GM10248 (cell line): ENCODE results near the gene LDLRAD4.
A peak's percentile ranks its signal among the peaks of the same experiment; 100 is the strongest.
"Not testable (repeated sequence)": the region's sequence is repeated elsewhere in the genome, so short reads cannot be mapped to it uniquely, and the experiment has no call there.

ENCODE experiments used
- CTCF ChIA-PET: fragments of 300-600 bp; sonication (Branson Sonifier 250); formaldehyde crosslinking; extraction: SDS; loops from one replicate; lab custom pipeline; 2021; ENCODE audit warnings: antibody characterized with exemption; lab: Yijun Ruan, JAX
- POLR2A ChIA-PET: fragments of 350-650 bp; sonication (Branson Sonifier 250); formaldehyde crosslinking; extraction: SDS; loops from one replicate; lab custom pipeline; 2020; ENCODE audit warnings: antibody characterized with exemption; lab: Yijun Ruan, JAX
- DNase-seq: peaks from one replicate; pipeline ENCODE4 v3.0.0; 2012; ENCODE audit errors: extremely low spot score
- TF ChIP-seq, protein P1 (sequence below): IDR thresholded peaks from 2 replicates; pipeline ENCODE4 v1.5.1; 2012; ENCODE audit warnings: mild to moderate bottlenecking, low read depth; ENCODE audit errors: extremely low read depth, missing control alignments, control extremely low read depth

The LDLRAD4 gene

DNA sequence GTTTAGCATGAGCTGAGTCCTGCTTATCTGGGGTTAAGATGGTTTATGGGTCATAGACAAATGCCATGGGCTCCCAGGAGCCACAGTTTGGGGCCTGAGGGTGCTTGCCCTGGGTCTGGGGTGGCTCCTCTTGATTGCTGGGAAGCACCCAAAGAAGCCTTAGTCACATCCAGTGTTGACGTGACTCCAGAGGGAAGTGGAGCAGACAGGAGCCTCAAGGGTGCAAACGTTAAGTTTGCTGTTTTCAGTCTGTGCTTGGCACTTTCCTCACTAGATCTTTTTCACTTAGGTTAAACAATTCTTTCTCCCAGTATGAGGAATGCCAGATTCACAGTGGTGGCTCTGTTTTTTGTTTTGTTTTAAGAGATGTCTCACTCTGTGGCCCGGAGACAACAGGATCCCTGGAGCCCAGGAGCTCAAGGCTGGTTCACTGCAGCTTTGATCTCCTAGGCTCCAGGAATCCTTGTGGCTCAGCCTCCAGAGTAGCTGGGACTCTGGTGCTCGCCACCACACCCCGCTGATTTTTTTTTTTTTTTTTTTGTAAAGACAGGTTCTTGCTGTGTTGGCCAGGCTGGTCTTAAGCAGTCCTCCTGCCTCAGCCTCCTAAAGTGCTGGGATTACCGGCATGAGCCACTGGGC, 256.5 kb downstream of the LDLRAD4 start:
- no peak for DNase-seq
- ChIA-PET POLR2A (no interaction called here), CTCF (no interaction called here)
- TF ChIP-seq, protein P1, sequence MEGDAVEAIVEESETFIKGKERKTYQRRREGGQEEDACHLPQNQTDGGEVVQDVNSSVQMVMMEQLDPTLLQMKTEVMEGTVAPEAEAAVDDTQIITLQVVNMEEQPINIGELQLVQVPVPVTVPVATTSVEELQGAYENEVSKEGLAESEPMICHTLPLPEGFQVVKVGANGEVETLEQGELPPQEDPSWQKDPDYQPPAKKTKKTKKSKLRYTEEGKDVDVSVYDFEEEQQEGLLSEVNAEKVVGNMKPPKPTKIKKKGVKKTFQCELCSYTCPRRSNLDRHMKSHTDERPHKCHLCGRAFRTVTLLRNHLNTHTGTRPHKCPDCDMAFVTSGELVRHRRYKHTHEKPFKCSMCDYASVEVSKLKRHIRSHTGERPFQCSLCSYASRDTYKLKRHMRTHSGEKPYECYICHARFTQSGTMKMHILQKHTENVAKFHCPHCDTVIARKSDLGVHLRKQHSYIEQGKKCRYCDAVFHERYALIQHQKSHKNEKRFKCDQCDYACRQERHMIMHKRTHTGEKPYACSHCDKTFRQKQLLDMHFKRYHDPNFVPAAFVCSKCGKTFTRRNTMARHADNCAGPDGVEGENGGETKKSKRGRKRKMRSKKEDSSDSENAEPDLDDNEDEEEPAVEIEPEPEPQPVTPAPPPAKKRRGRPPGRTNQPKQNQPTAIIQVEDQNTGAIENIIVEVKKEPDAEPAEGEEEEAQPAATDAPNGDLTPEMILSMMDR, result no peak

DNA sequence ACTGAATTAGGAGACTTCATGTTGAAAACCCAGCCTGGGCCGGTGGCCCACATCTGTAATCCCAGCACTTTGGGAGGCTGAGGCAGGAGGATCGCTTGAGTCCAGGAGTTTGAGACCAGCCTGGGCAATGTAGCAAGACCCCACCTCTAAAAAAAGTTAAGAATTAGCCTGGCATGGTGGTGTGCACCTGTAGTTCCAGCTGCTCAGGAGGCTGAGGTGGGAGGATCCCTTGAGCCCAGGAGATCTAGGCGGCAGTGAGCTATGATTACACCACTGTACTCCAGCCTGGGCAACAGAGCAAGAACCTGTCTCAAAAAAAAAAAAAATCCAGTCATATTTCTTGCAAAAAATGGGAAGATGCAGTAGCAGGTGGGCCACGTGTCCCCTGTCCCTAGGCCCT, 257.8 kb downstream of the LDLRAD4 start:
- DNase-seq, POLR2A ChIA-PET, CTCF ChIA-PET: not testable (repeated sequence)

DNA sequence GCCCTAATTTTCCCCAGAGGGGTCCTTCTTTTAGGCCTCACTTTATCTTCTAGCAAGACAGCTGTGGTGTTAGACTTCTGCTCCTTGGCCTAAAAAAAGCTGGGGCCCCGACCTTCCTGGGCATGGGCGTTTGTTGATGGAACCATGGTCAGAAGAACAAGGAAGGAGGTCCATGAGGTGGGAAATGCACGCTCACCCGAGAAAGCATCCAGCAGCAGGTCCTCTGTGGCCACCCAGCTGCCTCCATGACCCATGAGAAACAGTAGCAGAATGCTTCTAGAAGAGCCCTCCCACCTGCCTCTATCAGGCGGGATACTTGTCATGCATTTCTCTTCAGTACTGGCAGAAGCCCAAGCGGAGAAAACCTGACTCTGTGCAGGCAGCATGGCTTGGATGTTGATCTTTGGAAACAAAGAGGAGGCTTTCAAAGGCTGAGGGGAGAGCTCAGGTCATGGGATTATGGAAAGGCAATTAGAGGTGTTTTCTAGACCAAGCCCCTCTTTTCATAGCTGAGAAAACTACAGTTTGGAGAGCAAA, 258.7 kb downstream of the LDLRAD4 start:
- no peak for DNase-seq
- ChIA-PET POLR2A (no interaction called here), CTCF (interaction anchor here (1.7 kb wide), 1 partner anchor 13 kb away, joined by 4 read pairs; no protein-coding TSS in a partner anchor)
- TF ChIP-seq, protein P1, result no peak

DNA sequence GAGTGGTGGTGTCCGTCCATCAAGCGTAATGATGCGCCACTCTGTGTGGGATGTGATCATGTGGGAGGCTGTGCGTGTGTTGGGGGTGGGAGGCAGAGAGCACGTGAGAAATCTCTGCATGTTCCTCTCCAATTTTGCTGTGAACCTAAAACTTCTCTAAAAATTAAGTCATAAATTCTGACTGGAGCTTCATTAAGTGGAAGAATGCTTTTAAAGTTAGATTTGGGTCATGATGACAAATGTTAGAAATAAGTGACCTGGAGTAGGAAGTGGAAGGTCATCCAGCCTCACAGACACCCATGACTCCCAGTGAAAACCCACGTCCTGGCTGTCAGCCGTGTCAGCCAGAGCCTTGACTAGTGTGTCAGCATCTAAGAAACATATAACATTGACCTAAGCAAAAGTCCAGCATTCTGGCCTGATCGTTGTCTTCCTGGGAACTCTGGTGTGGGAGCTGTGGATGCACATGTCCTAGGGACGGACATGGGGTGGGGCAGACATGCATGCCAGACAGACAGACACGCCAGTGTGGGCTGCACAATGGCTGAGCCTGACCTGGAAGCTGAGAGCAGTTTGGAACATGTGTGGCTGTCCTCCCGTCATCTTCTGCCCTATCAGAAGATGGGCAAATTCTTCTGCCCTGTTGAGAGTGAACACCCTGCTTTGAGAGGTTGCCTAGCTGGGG, 262.2 kb downstream of the LDLRAD4 start:
- ChIA-PET POLR2A (no interaction called here), CTCF (no interaction called here)
- no peak for DNase-seq
- TF ChIP-seq, protein P1, result no peak

DNA sequence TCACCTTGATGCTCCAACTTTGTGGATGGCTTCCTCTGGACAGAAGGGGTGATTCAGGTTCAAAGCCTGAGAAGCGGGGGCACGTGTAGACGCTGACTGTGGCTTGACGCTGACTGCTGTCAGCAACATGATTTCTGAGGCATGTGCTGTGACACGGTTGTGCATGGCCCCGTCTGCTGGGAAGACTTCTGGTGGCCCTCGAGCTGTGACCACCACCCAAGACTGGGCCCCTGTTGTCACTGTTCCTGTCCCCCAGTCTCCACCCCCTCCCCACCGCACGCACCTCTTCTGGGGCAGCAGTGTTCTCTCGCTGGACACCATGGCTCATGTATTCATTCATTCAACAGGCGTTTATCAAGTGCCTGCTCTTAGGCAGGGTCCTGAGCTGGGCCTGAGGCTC, 262.8 kb downstream of the LDLRAD4 start:
- TF ChIP-seq, protein P1, result no peak
- POLR2A ChIA-PET, result no interaction called here
- CTCF ChIA-PET, result no interaction called here
- DNase-seq, result no peak

DNA sequence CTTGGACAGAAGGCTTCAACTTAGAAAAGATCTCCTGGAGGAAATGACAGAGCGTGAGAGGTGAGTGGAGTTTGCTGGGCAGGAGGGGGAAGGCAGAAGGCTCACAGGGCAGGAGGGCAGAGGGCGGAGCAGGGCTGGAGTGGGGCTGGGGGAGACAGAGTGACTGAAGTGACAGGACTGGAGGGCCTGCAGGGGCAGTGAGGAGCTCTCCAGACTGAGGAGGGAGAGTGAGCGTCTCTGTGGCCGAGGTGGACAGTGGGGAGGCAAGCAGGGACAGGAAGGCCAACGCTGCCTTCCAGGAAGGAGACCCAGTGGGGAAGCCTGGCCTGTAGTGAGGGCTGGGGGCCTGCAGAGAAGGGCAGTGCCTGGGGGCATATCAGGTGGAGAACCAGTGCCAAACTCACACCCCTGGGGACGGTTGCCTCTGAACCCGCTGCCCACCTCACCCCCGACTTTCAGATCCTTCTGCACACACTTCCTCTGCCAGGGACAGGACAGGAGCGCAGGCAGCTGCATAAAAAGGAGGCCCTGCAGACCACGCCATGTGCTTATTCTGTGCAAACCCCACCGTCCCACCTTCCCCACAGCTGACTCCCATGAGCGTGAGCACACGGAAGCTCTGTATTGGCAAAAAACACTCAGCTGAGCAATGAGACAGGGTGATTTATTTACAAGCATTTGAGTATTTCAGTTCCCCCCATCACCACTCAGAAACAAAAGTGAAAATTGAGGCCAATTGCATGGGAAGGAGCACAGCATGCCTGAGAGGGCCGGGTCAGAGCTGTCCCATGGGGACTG, 263.5 kb downstream of the LDLRAD4 start:
- peak; percentile 80 for DNase-seq
- ChIA-PET POLR2A (no interaction called here), CTCF (interaction anchor here (0.9 kb wide), 1 partner anchor 49 kb away, joined by 3 read pairs; no protein-coding TSS in a partner anchor)
- TF ChIP-seq, protein P1, result no peak
